Non-pigmented ciliary epithelial cell (primary cell): ENCODE data around the gene SIGLEC10.

Experiments
- DNase-seq: peaks from one replicate; pipeline ENCODE4 v3.0.0-alpha.2; 2010; ENCODE audit warnings: low read depth

SIGLEC10 gene

DNA sequence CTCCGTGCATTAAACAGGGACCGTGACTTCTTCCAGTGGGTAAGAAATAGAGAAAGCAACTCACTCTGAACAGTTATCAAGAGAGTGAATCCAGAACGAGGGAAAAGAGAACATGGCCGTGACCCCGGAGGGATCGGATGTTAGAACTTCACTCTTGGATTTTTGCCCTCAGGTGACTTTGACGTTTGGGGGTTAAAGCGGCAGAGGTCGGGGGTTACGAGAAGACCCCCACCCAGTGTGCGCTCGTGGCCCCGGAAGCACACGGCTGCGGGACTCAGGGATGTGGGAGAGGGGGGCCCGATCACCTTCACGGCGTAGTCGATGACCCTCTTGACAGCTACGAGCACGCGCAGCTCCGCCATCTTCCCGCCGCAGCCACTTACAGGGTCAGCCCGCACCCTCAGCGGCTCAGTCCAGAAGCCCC lies 51.5 kb downstream of the SIGLEC10 start, which contains the start of gene ETFB:
ETFB (minus strand) TSS at position 424 of the 424 bp plus-strand sequence; CDS start at position 362, 62 bp downstream.
- no peak for DNase-seq

DNA sequence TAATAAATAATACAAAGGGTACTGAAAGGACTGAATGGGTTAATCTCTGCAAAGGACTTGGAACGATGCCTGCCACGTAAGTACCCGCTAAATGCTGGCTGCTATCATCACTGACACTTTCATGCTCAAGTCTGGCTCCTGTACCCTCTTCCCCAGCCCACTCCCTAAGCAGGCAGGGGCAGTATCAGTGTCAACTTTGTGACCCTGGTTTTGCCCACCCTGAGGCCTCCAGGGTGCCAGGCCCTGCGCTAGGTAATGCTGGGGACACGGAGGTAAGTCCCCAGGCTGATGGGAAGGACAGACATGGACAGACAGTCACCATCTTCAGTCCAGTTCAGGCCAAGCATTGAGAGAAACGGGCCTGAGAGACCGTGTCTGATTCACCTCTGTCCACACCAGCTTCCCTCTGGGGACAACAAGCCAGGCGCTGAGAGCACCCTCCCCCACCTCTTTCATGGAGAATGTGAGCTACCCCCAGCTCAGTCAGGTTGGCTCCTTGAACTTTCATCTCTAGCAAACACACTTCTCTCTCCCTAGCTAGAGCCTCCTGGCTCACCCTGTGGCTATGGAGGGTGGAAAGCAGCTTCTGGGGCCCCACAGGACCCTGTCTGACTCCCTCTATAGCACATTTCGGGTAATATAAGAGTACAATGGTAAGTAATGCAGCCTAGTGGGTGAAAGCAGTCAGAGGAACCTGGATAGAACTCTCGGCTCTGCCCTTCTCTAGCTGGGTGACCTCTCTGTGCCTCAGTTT lies 52.1 kb downstream of the SIGLEC10 start:
- DNase-seq: no peak

DNA sequence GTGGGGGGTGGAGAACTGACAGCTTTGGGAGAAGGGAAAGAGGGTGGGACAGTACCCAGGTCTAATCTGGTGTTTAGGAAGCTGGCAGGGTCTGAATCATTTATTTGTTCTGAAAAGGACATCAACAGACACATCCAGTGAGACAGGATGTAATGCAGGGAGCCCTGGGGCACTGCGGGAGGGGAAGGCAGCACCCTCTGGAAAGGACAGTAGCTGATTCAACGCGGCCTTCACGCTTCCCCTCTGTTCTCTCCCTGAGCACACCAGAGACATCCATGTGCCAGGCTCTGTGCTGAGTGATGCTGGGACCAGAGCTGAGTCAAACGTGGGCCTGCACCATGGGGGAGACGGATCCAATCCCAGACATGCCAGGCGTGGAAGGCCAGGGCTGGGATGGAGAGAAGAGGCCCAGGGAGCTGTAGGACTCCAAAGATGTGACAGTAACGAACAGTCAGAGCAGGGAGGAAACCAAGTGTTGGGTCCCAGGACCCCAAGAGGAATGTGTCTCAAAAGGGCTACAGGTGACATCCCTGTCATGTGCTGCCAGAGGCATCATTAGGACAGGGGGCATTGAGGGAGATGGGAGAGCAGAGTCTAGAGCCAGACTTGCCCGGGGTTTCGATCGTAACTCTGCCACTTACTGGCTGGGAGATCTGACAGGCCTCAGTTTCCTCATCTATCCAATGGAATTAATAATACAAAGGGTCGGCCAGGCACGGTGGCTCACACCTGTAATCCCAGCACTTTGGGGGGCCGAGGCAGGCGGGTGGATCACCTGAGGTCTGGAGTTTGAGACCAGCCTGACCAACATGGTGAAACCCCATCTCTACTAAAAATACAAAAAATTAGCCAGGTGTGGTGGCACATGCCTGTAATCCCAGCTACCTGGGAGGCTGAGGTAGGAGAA lies 53.0 kb downstream of the SIGLEC10 start:
- no peak for DNase-seq

DNA sequence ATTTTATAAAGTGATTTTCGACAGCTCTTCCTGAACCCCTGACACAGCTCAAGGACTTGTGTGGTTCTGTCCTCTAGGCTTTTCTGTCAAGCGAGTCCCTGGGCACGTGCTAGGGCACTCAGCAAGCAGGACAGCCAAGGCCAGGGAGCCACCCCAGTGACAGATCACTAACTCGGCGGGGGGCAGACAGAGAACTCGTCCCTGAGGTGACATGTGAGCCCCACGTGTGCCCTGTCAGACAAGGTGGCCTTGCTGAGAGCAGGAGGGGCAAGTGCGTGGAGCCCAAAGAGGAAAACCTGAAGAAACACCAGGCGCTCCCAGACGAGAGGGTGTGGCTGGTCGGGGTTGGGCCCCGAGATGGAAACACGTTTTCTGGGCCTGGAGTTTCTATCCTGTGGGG lies 56.2 kb downstream of the SIGLEC10 start:
- no peak for DNase-seq
